SK-N-SH treated with all-trans-retinoic acid at 6 μM for 48 hours (cell line): Measurements from ENCODE around the gene CEP350.

Experiments used
- ATAC-seq: fragments of 200-7000 bp; cut with Tn5 transposase; 3 replicates; pipeline ENCODE4 v1.9.1; 2020; ENCODE audit warnings: mild to moderate bottlenecking, moderate library complexity
- ARNTL ChIP-seq: fragments of 450-650 bp; formaldehyde crosslinking; IDR thresholded peaks from 2 replicates; pipeline ENCODE4 v1.5.0; 2020; ENCODE audit warnings: low read depth, mild to moderate bottlenecking, moderate library complexity, borderline replicate concordance
- BACH2 ChIP-seq: fragments of 250-450 bp; sonication (Bioruptor Pico); IDR thresholded peaks from 2 replicates; pipeline ENCODE4 v1.9.0; 2021; ENCODE audit warnings: mild to moderate bottlenecking, borderline replicate concordance
- CSDC2 ChIP-seq: fragments of 250-450 bp; sonication (Bioruptor Pico); IDR thresholded peaks from 2 replicates; pipeline ENCODE4 v1.5.0; 2020; ENCODE audit warnings: mild to moderate bottlenecking, moderate library complexity
- CSRNP3 ChIP-seq: fragments of 250-450 bp; sonication (Bioruptor Pico); IDR thresholded peaks from 2 replicates; pipeline ENCODE4 v1.5.1; 2021; ENCODE audit warnings: mild to moderate bottlenecking, moderate library complexity
- ESRRG ChIP-seq: fragments of 250-450 bp; sonication (Bioruptor Pico); IDR thresholded peaks from 2 replicates; pipeline ENCODE4 v1.6.1; 2021; ENCODE audit warnings: mild to moderate bottlenecking
- GLIS3 ChIP-seq: fragments of 250-450 bp; sonication (Bioruptor Pico); IDR thresholded peaks from 2 replicates; pipeline ENCODE4 v1.5.0; 2020; ENCODE audit warnings: mild to moderate bottlenecking, moderate library complexity
- ISL1 ChIP-seq: fragments of 250-450 bp; sonication (Bioruptor Pico); IDR thresholded peaks from 2 replicates; pipeline ENCODE4 v2.1.2; 2022; ENCODE audit warnings: mild to moderate bottlenecking, moderate library complexity
- OSR1 ChIP-seq: fragments of 250-450 bp; sonication (Bioruptor Pico); IDR thresholded peaks from 2 replicates; pipeline ENCODE4 v1.8.0; 2022; ENCODE audit warnings: moderate library complexity, mild to moderate bottlenecking, inconsistent platforms
- PATZ1 ChIP-seq: fragments of 250-450 bp; sonication (Bioruptor Pico); IDR thresholded peaks from 2 replicates; pipeline ENCODE4 v1.8.0; 2020; ENCODE audit warnings: mild to moderate bottlenecking, moderate library complexity, borderline replicate concordance
- POU6F1 ChIP-seq: fragments of 250-450 bp; sonication (Bioruptor Pico); IDR thresholded peaks from 2 replicates; pipeline ENCODE4 v1.8.0; 2021; ENCODE audit warnings: low read depth, mild to moderate bottlenecking, moderate library complexity, borderline replicate concordance
- RARB ChIP-seq: fragments of 250-450 bp; sonication (Bioruptor Pico); IDR thresholded peaks from 2 replicates; pipeline ENCODE4 v1.8.0; 2021; ENCODE audit warnings: mild to moderate bottlenecking, moderate library complexity
- SNAI2 ChIP-seq: fragments of 250-450 bp; sonication (Bioruptor Pico); IDR thresholded peaks from 2 replicates; pipeline ENCODE4 v1.5.0; 2020; ENCODE audit warnings: mild to moderate bottlenecking, moderate library complexity
- TCF4 ChIP-seq: fragments of 250-450 bp; sonication (Bioruptor Pico); IDR thresholded peaks from 2 replicates; pipeline ENCODE4 v1.8.0; 2021; ENCODE audit warnings: mild to moderate bottlenecking, moderate library complexity, borderline replicate concordance
- TSHZ2 ChIP-seq: fragments of 250-450 bp; sonication (Bioruptor Pico); IDR thresholded peaks from 2 replicates; pipeline ENCODE4 v1.5.0; 2020; ENCODE audit warnings: mild to moderate bottlenecking, moderate library complexity
- ZC3H10 ChIP-seq: fragments of 250-450 bp; sonication (Bioruptor Pico); IDR thresholded peaks from 2 replicates; pipeline ENCODE4 v1.5.1; 2021; ENCODE audit warnings: mild to moderate bottlenecking, moderate library complexity
- ZFP3 ChIP-seq: fragments of 250-450 bp; sonication (Bioruptor Pico); IDR thresholded peaks from 2 replicates; pipeline ENCODE4 v1.5.0; 2020; ENCODE audit warnings: mild to moderate bottlenecking, moderate library complexity
- ZFP30 ChIP-seq: fragments of 450-650 bp; formaldehyde crosslinking; IDR thresholded peaks from 2 replicates; pipeline ENCODE4 v1.5.0; 2022; ENCODE audit warnings: mild to moderate bottlenecking, moderate library complexity
- ZNF565 ChIP-seq: fragments of 450-650 bp; formaldehyde crosslinking; conservative IDR thresholded peaks from 2 replicates; pipeline ENCODE4 v1.5.0; 2020; ENCODE audit warnings: low read depth, mild to moderate bottlenecking, moderate library complexity
- ZNF70 ChIP-seq: fragments of 450-650 bp; formaldehyde crosslinking; IDR thresholded peaks from 2 replicates; pipeline ENCODE4 v1.5.0; 2020; ENCODE audit warnings: mild to moderate bottlenecking, moderate library complexity
- ZNF8 ChIP-seq: fragments of 450-650 bp; formaldehyde crosslinking; IDR thresholded peaks from 2 replicates; pipeline ENCODE4 v1.5.0; 2020; ENCODE audit warnings: mild to moderate bottlenecking, moderate library complexity

The CEP350 gene

GRCh38 chr1:179939941-179940340 lies 14.7 kb upstream of the CEP350 start:
- TF ChIP-seq ZNF70 (CRISPR knock-in tag): no peak
- TF ChIP-seq CSDC2 (CRISPR knock-in tag): no peak
- no peak for TF ChIP-seq ZNF8 (CRISPR knock-in tag)
- TF ChIP-seq ISL1 (CRISPR knock-in tag): no peak
- TF ChIP-seq SNAI2 (CRISPR knock-in tag): no peak
- no peak for TF ChIP-seq CSRNP3 (CRISPR knock-in tag)
- no peak for ATAC-seq

- TF ChIP-seq ZC3H10 (CRISPR knock-in tag) (no peak), ZNF8 (CRISPR knock-in tag) (no peak)
- ATAC-seq: no peak
Measured at GRCh38 chr1:179941454-179941853, 13.2 kb upstream of the CEP350 start.

GRCh38 chr1:179950651-179951050 lies 4.0 kb upstream of the CEP350 start:
- TF ChIP-seq ARNTL (CRISPR knock-in tag) (no peak), ESRRG (CRISPR knock-in tag) (no peak), ISL1 (CRISPR knock-in tag) (no peak), BACH2 (CRISPR knock-in tag) (no peak), GLIS3 (CRISPR knock-in tag) (no peak), TSHZ2 (no peak), ZFP3 (CRISPR knock-in tag) (no peak), ZFP30 (no peak)
- ATAC-seq: no peak

- TF ChIP-seq ESRRG (CRISPR knock-in tag) (no peak), CSRNP3 (CRISPR knock-in tag) (no peak), ZC3H10 (CRISPR knock-in tag) (no peak), ZNF8 (CRISPR knock-in tag) (no peak), TCF4 (CRISPR knock-in tag) (no peak), RARB (CRISPR knock-in tag) (no peak), ZFP30 (no peak), POU6F1 (CRISPR knock-in tag) (no peak), OSR1 (CRISPR knock-in tag) (no peak), ZNF565 (CRISPR knock-in tag) (no peak), PATZ1 (no peak), ZFP3 (CRISPR knock-in tag) (no peak)
- no peak for ATAC-seq
Measured at GRCh38 chr1:179951383-179952144, 3.0 kb upstream of the CEP350 start.
